CD14-positive monocyte (primary cell): ENCODE measurements around the gene CSNK1G3. TPM values are rescaled to one million over a fixed set of nuclear protein-coding genes. Genes with fewer than 3 reads are reported as not detected.

Experiments used
- DNase-seq, 3 donors: peaks; one replicate each; pipeline ENCODE4 v3.0.0-alpha.2; 2011 to 2022
- H2AFZ ChIP-seq: 2 replicates; pipeline ENCODE4 v1.6.0; 2012; ENCODE audit warnings: mild to moderate bottlenecking, low read depth, low read length, inconsistent platforms; ENCODE audit not compliant: insufficient read depth, poor library complexity, severe bottlenecking
- H3K27ac ChIP-seq, 2 donors: 1 replicate in 1 of 2; 2 replicates in 1 of 2; pipeline ENCODE4 v1.5.1; 2012 to 2013; ENCODE audit warnings: low read length in 2 of 2, control low read depth in 1 of 2, inconsistent platforms in 1 of 2, low read depth in 1 of 2, mild to moderate bottlenecking in 1 of 2
- H3K27me3 ChIP-seq, 2 donors: one replicate each; pipeline versions ENCODE4 v1.6.0 to v1.6.1; 2011 to 2013; ENCODE audit warnings: low read length in 2 of 2; ENCODE audit not compliant: control insufficient read depth in 2 of 2, insufficient read depth in 2 of 2
- H3K36me3 ChIP-seq, 2 donors: replicated peaks in 1 of 2; 1 replicate in 1 of 2; 2 replicates in 1 of 2; pipeline versions ENCODE4 v1.5.1 to v1.6.1; 2012 to 2013; ENCODE audit warnings: low read length in 2 of 2, control low read depth in 1 of 2, inconsistent platforms in 1 of 2, mild to moderate bottlenecking in 1 of 2; ENCODE audit not compliant: insufficient read depth in 2 of 2, control insufficient read depth in 1 of 2
- H3K4me1 ChIP-seq, 2 donors: 1 replicate in 1 of 2; 2 replicates in 1 of 2; pipeline versions ENCODE4 v1.5.1 to v1.6.1; 2012 to 2013; ENCODE audit warnings: low read length in 2 of 2, control low read depth in 1 of 2, inconsistent platforms in 1 of 2, mild to moderate bottlenecking in 1 of 2, moderate library complexity in 1 of 2; ENCODE audit not compliant: insufficient read depth in 2 of 2, control insufficient read depth in 1 of 2
- H3K4me2 ChIP-seq: replicated peaks from 2 replicates; pipeline ENCODE3; 2012; ENCODE audit warnings: low read length, moderate library complexity, mild to moderate bottlenecking; ENCODE audit not compliant: poor library complexity, severe bottlenecking; ENCODE audit errors: extremely low read depth
- H3K4me3 ChIP-seq, 3 experiments: fragments of 200-600 bp in 1 of 3; sonication (generic) in 1 of 3; replicated peaks in 1 of 3; 1 replicate in 2 of 3; 2 replicates in 1 of 3; pipeline ENCODE4 v1.5.1; 2011 to 2013; ENCODE audit warnings: low read length in 3 of 3, mild to moderate bottlenecking in 3 of 3, control low read depth in 2 of 3, low read depth in 2 of 3, inconsistent platforms in 1 of 3, moderate library complexity in 1 of 3
- H3K79me2 ChIP-seq: 2 replicates; pipeline ENCODE4 v1.6.0; 2012; ENCODE audit warnings: mild to moderate bottlenecking, control low read depth, inconsistent platforms, low read length, moderate library complexity; ENCODE audit not compliant: insufficient read depth
- H3K9ac ChIP-seq: 2 replicates; pipeline ENCODE4 v1.6.0; 2017; ENCODE audit warnings: low read length, mild to moderate bottlenecking; ENCODE audit not compliant: insufficient read depth, poor library complexity, severe bottlenecking
- H3K9me3 ChIP-seq, 2 donors: replicated peaks in 1 of 2; 1 replicate in 1 of 2; 2 replicates in 1 of 2; pipeline versions ENCODE4 v1.5.1 to v1.6.1; 2012 to 2013; ENCODE audit warnings: low read length in 2 of 2, control low read depth in 1 of 2; ENCODE audit not compliant: control insufficient read depth in 1 of 2, insufficient read depth in 1 of 2
- H4K20me1 ChIP-seq: 2 replicates; pipeline ENCODE4 v1.6.0; 2012; ENCODE audit warnings: mild to moderate bottlenecking, low read length, control low read depth, moderate library complexity; ENCODE audit not compliant: insufficient read depth
- H3K27ac Mint-ChIP-seq, 7 donors: one replicate each; pipeline ENCODE4 v1.8.0; 2020; ENCODE audit warnings: mild to moderate bottlenecking in 7 of 7, mixed read lengths in 7 of 7, moderate library complexity in 6 of 7, inconsistent platforms in 2 of 7
- H3K27me3 Mint-ChIP-seq, 3 donors: one replicate each; pipeline ENCODE4 v1.8.0; 2021 to 2022; ENCODE audit warnings: low read depth in 3 of 3, mild to moderate bottlenecking in 3 of 3, mixed read lengths in 3 of 3, moderate library complexity in 3 of 3, inconsistent platforms in 1 of 3
- H3K36me3 Mint-ChIP-seq, 2 donors: one replicate each; pipeline ENCODE4 v1.8.0; 2020; ENCODE audit warnings: mixed read lengths in 2 of 2, inconsistent platforms in 1 of 2, mild to moderate bottlenecking in 1 of 2
- H3K4me1 Mint-ChIP-seq: one replicate; pipeline ENCODE4 v1.8.0; 2020; ENCODE audit warnings: mild to moderate bottlenecking, mixed read lengths
- H3K4me3 Mint-ChIP-seq, 2 donors: one replicate each; pipeline ENCODE4 v1.8.0; 2020; ENCODE audit warnings: mild to moderate bottlenecking in 2 of 2, mixed read lengths in 2 of 2, moderate library complexity in 1 of 2
- H3K9me3 Mint-ChIP-seq, 7 donors: one replicate each; pipeline ENCODE4 v1.8.0; 2020 to 2022; ENCODE audit warnings: mixed read lengths in 7 of 7, mild to moderate bottlenecking in 6 of 7, moderate library complexity in 6 of 7, inconsistent platforms in 2 of 7
- CTCF ChIP-seq: fragments of 200-600 bp; IDR thresholded peaks from one replicate; pipeline ENCODE4 v1.8.0; 2022; ENCODE audit warnings: antibody characterized with exemption, mild to moderate bottlenecking
- WGBS: methylation state at CpG from one replicate; pipeline ENCODE4 v1.1.5; 2013; ENCODE audit warnings: missing lambda C conversion rate; ENCODE audit not compliant: insufficient coverage; 5-methylcytosine and 5-hydroxymethylcytosine counted together
- intact Hi-C, 2 donors: fragments of 100-400 bp; cut with micrococcal nuclease; formaldehyde crosslinking; loops; one replicate each; pipeline versions ENCODE4 v1.15.0 to v1.15.1; 2023
- polyA plus RNA-seq, 3 donors: library from polyadenylated mRNA; depleted of rRNA in 1 of 3; unstranded in 2 of 3; stranded (reverse) in 1 of 3; fragments of 300-500 nt in 2 of 3; fragments of >200 nt in 1 of 3; fragmentation: Illumina TruSeq in 2 of 3; gene quantifications; 1 replicate in 2 of 3; 2 replicates in 1 of 3; pipeline ENCODE4 v1.2.3, GENCODE V29; 2012 to 2021

CSNK1G3 gene
- polyA plus RNA-seq, 3 donors: 10.8 to 22.3 (median 17.1) TPM

DNA sequence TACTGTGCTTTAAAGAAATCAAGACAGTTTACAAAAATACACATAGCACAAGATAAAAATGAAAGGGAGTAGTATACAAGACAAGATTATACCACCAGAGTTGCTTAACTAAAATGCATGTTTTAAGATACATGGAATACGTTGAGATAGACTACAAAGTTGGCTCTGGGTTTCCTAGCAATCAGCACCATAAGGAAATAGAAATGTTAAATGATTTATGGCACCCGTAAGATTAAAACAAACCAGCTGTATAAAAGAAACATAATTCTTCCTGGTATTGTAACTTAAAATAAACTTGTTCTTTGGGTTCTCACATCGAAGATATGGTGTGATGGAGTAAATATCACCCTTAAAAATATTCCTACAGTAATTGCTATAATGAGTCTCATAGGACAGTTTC, 9.9 kb upstream of the CSNK1G3 start:
- Mint-ChIP-seq H3K27ac (no peak overlapping the region), H3K27me3 (peaks cover 4 to 6% (median 4%) of the 10 kb centered on the region in 3 donors)

GRCh38 chr5:123503299-123503698, 8.7 kb upstream of the CSNK1G3 start:
- Mint-ChIP-seq H3K9me3 (peaks cover 0 to 2% (median 0%) of the 10 kb centered on the region in 7 donors), H3K4me3 (no peak overlapping the region), H3K36me3 (no peaks in the 10 kb centered on the region), H3K27me3 (peaks cover 4 to 7% (median 4%) of the 10 kb centered on the region in 3 donors), H3K27ac (no peak overlapping the region), H3K4me1 (peaks cover 3% of the 10 kb centered on the region)
- intact Hi-C loops: no loop called here
- Histone ChIP-seq H4K20me1 (no peaks in the 10 kb centered on the region), H2AFZ (no peak overlapping the region), H3K4me2 (no peak overlapping the region), H3K27ac (no peak overlapping the region), H3K4me3 (no peak overlapping the region), H3K4me1 (no peaks in the 10 kb centered on the region), H3K27me3 (peaks cover 0 to 2% of the 10 kb centered on the region in 2 donors), H3K9me3 (no peaks in the 10 kb centered on the region), H3K79me2 (no peaks in the 10 kb centered on the region), H3K9ac (no peak overlapping the region), H3K36me3 (no peaks in the 10 kb centered on the region)
- no peak for TF ChIP-seq CTCF
- DNase-seq: no peak

More for the DNA sequence above, 9.9 kb upstream of the CSNK1G3 start:
- Histone ChIP-seq H3K4me1 (no peaks in the 10 kb centered on the region), H3K9ac (no peak overlapping the region), H2AFZ (no peak overlapping the region), H3K27me3 (peaks cover 0 to 2% of the 10 kb centered on the region in 2 donors), H3K4me2 (no peak overlapping the region), H3K27ac (no peak overlapping the region), H3K79me2 (no peaks in the 10 kb centered on the region), H3K4me3 (no peak overlapping the region), H4K20me1 (no peaks in the 10 kb centered on the region), H3K36me3 (no peaks in the 10 kb centered on the region), H3K9me3 (no peaks in the 10 kb centered on the region)
- intact Hi-C loops: no loop called here
- no peak for DNase-seq
- Mint-ChIP-seq H3K4me3 (no peak overlapping the region), H3K9me3 (peaks cover 0 to 2% (median 0%) of the 10 kb centered on the region in 7 donors), H3K4me1 (peaks cover 3% of the 10 kb centered on the region), H3K36me3 (no peaks in the 10 kb centered on the region)
- TF ChIP-seq CTCF: no peak
- WGBS: no CpG with 5 or more reads among the region's 3 CpGs
